GM18507 (cell line): ENCODE results near the gene FBN2.

ENCODE experiments used
- DNase-seq: peaks from one replicate; pipeline ENCODE4 v3.0.0; 2011; ENCODE audit warnings: low read depth; ENCODE audit not compliant: insufficient read length; ENCODE audit errors: extremely low spot score
- FAIRE-seq: peaks from 2 replicates; lab custom pipeline; 2011; peaks lifted over from hg19 to GRCh38; lab: Jason Lieb, UNC

FBN2 gene

GRCh38 chr5:128274441-128274840, 263.6 kb downstream of the FBN2 start:
- DNase-seq (no peak), FAIRE-seq (no peak)

DNA sequence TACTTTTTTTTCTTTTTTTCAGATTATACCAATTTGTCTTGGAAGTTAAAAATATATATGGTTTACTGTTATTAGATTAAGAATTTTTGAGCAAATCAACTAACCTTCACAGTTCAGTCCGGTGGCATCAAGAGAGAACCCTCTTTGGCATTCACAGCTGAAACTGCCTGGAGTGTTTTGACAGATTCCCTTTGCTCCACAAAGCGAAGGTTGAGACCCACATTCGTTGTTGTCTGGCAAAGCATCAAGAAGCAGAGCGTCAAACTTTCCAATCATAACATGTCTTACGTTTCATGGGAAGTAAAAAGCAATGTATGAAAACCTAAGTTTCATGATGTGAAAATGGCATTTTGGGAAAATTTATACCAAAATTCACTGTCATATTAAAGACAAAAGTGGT, 264.3 kb downstream of the FBN2 start:
- FAIRE-seq: no peak
- no peak for DNase-seq

- FAIRE-seq (no peak), DNase-seq (no peak)
Measured at GRCh38 chr5:128271859-128272464, 266.1 kb downstream of the FBN2 start.

DNA sequence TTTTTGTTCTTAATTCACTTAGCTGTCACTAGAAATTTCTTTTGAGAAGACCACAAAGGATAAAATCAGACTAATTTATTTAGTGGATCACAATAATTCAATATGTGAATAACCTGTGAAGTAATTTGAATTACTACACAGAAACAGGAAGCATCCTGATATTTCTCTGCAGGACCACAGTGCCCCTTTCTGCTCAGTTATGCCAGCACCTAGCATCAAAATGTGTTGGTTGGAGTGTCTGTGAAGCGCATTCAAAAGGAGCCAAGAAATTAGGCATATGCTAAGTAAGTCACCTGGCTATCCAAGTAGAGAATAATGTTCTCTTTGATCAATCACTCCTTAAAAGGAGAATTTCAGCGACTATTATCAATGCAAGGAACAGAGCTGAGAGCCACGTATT, 267.0 kb downstream of the FBN2 start:
- DNase-seq: no peak
- no peak for FAIRE-seq

DNA sequence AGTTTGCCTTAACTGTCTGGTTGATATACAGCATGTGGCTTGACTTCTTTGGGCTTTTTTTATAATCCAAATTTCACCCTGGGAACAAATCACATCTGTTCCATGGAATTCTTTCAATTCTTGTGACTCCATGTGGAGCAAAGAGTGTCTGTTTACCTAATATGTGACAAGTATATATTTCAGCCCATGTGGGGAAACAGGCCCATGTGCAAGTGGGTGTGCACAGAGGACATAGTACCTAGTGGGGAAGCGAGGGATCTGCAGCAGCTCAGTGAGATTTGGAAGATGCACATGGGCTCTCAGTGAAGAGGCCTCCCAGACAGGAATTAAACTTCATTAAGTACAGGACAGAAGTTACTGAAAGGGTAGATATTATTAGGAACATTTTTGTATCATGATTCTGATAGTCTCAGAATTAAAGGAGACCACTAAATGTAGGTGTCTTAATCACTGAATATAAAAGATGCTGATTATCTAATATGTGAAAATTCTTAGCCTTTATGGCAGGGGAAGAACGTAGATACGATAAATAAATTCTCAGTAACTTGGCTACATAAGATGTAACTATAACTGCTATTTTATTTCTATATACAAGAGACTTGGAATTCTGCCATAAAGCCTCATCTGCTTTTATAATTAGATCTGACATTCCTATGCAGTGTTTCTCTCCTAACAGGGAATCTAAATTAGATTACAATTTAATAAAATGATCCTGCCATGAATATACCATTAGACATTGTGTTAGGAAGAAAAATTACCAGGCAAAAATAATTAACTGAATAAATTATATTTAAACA, 273.3 kb downstream of the FBN2 start:
- FAIRE-seq: no peak
- no peak for DNase-seq

DNA sequence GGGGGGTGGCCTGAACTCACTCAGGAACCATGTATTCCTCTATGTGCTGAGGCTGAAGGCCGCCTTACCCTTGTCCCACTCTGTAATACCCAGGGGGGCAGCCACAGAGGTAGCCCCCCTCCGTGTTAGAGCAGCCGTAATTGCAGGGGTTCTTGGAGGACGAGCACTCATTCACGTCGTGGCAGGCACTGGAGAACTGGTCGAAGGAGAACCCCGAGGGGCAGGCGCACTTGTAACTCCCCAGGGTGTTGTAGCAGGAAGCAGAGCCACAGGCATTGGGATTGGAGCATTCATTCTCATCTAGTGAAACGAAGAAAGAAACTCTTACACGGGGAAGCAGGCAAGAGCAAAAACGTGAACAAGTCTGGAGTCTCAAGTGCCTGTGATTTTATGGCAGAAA, 274.7 kb downstream of the FBN2 start:
- DNase-seq (no peak), FAIRE-seq (no peak)

DNA sequence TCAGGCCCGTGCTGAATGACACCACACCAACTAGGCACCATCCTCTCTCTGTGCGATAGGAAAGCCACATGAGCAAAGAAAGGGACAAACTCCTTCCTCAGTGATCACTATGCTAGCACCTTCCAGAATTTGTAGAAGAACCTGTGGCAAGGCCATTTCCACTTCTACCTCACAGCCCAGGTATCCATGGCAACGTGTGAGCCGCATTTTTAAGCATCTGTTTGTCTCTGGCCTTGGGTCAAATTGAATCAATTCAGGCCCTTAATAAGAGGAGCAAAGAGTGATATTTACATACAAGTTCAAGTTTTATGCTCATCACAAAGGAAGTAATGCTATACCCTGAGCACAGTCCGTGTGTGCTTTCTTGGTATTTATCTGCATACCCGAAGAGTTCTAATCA, 275.1 kb downstream of the FBN2 start:
- DNase-seq (no peak), FAIRE-seq (no peak)

DNA sequence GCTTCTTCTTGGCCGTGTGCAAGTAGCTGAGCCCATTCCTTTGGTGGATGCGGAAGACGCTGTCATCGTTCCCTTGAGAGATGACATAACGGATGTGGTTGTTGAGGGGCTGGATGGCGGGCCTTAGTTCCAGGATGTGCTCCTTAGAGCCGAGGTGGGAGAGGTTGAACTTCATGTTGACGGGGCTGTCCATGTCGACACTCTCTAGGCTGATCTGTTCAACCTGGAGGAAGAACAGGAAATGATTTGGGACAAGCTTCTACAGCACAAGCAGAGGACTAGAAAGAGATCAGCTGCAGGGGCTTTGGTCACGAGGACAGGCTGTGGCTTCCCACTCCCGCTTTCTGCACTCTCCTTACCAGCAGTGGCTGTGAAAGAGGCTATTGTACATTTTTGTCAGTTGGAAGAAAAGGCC, 278.4 kb downstream of the FBN2 start:
- DNase-seq: no peak
- no peak for FAIRE-seq

- DNase-seq (no peak), FAIRE-seq (no peak)
Measured at GRCh38 chr5:128258372-128258771, 279.7 kb downstream of the FBN2 start.

DNA sequence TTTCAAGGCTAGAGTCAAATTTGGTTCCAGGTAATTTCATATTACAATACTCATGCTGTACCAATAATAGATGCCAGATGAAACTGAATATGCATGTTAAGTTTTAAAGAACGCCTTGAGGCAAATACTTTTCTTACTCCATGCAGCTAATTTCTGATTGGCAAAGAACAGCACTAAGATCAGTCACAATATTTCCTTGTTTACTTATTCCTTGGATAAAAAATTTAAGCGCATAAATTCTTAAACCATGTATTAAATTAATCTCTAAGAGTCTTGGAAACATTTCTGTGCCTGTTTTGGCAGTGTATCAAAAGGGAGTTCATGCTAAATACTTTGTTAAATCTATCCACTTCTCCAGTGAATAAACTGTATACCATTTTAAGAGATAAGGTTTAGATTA, 281.0 kb downstream of the FBN2 start:
- DNase-seq: no peak
- no peak for FAIRE-seq

DNA sequence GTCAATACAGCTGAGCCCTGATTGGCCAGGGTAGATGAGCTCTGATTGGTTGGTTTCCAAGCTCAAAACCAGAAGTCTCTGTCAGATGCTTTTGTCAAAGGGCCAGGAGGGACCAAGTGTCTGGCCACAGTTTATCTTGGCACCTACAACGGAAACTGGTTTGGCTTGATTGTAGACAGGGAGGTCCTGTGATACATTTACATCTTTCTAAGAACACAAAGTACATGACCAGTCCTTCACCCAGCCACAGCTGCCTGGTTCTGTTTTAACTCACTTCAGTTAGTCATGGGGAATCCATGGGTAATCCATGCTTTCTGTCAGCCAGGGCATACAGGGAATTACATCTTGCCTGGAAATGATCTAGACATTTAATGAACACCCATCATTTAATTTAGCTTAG, 283.3 kb downstream of the FBN2 start:
- DNase-seq (no peak), FAIRE-seq (no peak)

DNA sequence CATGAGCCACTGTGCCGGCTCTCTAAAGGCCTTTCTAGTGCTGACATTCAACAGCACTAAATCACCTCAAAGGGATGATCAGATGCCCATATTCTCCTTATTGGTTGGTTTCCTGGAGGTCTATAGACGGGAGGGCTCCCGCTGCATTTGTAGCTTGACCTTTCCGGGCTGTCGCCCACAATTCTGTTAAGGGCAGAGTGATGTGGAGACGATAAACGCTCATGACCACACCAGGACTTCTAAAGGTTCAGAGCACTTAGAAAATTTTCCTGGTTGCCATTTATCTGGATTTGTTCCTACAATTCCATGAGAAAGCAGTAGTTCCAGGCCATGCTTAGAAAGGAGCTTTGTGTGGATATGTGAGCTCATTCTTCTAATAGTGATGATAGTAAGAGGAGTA, 284.2 kb downstream of the FBN2 start:
- FAIRE-seq: no peak
- DNase-seq: no peak

GRCh38 chr5:128253161-128253560, 284.9 kb downstream of the FBN2 start:
- DNase-seq: no peak
- no peak for FAIRE-seq

GRCh38 chr5:128252756-128253155, 285.3 kb downstream of the FBN2 start:
- no peak for DNase-seq
- FAIRE-seq: no peak

- FAIRE-seq (no peak), DNase-seq (no peak)
Measured at GRCh38 chr5:128252196-128252595, 285.8 kb downstream of the FBN2 start.

DNA sequence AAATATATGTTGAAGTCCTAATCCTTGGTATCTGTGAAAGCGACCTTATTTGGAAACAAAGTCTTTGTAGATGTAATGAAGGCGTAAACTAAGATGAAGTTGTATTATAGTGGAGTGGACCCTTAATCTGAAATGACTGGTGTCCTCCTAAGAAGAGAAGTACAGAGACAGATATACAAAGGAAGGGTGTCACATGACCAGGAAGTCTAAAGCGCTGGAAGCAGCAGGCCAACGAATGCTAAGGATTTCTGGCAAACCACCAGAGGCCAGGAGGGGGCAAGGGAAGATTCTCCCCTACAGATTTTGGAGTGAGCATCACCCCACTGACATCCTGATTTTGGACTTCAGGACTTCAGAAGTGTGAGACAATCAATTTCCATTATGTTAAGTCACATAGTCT, 292.1 kb downstream of the FBN2 start:
- no peak for FAIRE-seq
- no peak for DNase-seq

DNA sequence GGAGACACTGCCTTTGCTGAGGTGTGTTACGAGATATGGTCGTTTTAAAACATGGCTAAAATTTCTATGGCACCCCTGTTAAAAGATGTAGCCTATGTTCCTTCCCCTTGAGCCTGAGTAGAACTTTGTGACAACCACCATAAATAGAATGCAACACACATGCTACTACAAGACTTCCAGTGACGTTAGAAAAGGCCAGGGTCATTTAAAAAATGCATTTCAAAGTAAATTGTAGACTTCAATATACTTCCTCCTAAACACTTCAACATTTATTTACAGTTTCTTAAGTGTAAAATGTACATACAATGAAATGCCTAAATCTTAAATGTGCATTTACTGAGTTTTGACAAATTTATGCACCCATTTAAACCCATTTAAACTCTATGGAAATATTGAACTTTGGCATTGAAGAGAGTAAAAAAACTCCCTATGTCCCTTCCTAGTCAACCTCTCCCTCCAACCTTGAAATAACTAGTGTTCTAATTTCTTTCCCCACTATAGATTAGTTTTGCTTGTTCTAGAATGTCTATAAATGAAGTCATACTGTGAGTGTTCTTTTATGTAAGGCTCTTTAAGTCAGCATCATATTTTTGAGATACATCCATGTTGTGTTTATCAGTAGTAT, 294.0 kb downstream of the FBN2 start:
- no peak for FAIRE-seq
- DNase-seq: no peak

DNA sequence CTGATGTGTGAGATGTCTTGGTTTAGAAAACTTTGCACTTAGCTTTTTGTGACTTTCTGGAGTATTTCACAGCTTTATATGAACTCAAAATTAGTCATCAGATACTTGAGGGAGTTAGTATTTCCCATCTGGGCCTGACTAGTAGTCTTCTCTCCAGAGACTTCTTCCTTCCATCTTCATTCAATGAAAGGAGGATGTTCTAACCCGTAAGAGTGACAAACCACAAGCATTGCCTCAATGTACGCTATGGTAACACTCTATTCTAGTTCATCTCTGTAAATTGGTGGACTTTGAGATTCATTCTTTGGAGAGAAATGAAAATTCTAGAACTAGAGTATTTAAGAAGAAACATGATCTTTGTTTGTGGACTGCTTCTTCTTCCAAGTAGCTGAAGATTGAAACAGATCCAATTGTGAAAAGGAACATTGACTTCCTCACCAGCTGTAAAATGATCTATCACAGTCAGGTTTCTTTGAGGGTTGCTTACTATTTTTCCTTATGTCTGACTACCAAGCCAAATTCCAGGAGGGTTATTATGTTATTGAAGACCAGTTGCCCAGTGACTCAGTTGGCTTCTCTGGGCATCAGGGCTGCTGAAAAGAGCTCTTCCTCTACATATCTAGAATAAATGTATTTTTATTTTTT, 296.9 kb downstream of the FBN2 start:
- FAIRE-seq: no peak
- no peak for DNase-seq

DNA sequence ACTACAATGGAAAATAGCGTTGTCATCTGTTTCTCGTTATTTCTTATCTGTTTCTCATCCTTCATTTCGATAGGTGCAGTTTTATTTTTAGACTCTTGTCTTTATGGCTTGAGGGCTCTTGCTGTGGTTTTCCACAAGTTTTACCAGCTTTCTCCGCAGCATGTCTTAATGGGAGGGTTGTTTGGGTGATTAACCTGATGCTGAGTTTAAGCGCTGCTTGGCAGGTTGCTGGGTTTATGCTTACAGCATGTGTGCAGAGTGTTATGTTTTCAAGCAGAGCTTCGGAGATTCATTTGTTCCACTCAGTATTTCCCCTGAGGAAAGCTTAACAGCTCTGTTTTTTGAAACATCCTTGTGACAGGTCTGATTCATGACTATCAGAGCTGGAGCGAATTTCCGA, 300.5 kb downstream of the FBN2 start:
- no peak for FAIRE-seq
- DNase-seq: no peak

DNA sequence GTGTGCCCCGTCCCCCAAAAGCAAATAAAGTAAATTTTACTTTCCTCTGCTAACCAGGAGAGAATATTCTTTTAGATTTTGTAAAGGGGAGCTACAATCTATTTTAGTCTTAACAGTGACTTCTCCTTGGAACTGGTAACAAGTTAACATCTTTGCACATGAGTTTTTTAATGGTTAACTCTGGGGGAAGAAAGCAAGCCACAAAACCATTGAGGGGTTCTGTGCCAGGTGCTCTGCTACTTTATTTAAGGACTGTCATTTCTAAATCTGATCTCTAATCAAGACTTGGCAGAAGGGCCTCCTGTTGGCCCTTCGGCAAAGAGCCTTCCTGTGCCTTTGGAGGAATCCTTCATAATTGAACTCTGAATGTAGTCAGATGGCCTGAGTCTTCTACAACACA, 301.0 kb downstream of the FBN2 start:
- FAIRE-seq: no peak
- no peak for DNase-seq

- no peak for FAIRE-seq
- no peak for DNase-seq
Measured at GRCh38 chr5:128236334-128236733, 301.7 kb downstream of the FBN2 start.
